Ishikawa (cell line): ENCODE data around the gene PEA15.

ENCODE experiments used
- CEBPB ChIP-seq: IDR thresholded peaks from 2 replicates; pipeline ENCODE4 v1.6.1; 2012
- CREB1 ChIP-seq: IDR thresholded peaks from 2 replicates; pipeline ENCODE4 v1.6.1; 2012; ENCODE audit warnings: low read depth
- EGR1 ChIP-seq: IDR thresholded peaks from 2 replicates; pipeline ENCODE4 v1.6.1; 2012
- EP300 ChIP-seq: IDR thresholded peaks from 2 replicates; pipeline ENCODE4 v1.6.1; 2012; ENCODE audit warnings: borderline replicate concordance
- FOXM1 ChIP-seq: IDR thresholded peaks from 2 replicates; pipeline ENCODE4 v1.6.1; 2012; ENCODE audit warnings: low read depth, borderline replicate concordance
- NFIC ChIP-seq: IDR thresholded peaks from 2 replicates; pipeline ENCODE4 v1.6.1; 2012
- RAD21 ChIP-seq: IDR thresholded peaks from 2 replicates; pipeline ENCODE4 v1.6.1; 2012; ENCODE audit warnings: low read depth
- TAF1 ChIP-seq: IDR thresholded peaks from 2 replicates; pipeline ENCODE4 v1.6.1; 2012; ENCODE audit warnings: low read depth, mild to moderate bottlenecking
- TCF12 ChIP-seq: IDR thresholded peaks from 2 replicates; pipeline ENCODE4 v1.6.1; 2012; ENCODE audit warnings: low read depth
- TEAD4 ChIP-seq: IDR thresholded peaks from 2 replicates; pipeline ENCODE4 v1.6.1; 2012
- USF1 ChIP-seq: IDR thresholded peaks from 2 replicates; pipeline ENCODE4 v1.6.1; 2012
- YY1 ChIP-seq: IDR thresholded peaks from 2 replicates; pipeline ENCODE4 v1.6.1; 2012; ENCODE audit warnings: low read depth
- ZBTB7A ChIP-seq: IDR thresholded peaks from 2 replicates; pipeline ENCODE4 v1.6.1; 2012; ENCODE audit warnings: low read depth
- TF ChIP-seq, protein P1 (sequence below): IDR thresholded peaks from 2 replicates; pipeline ENCODE4 v1.6.1; 2012
- TF ChIP-seq, protein P2 (sequence below): IDR thresholded peaks from 2 replicates; pipeline ENCODE4 v1.6.1; 2012; ENCODE audit warnings: low read depth, mild to moderate bottlenecking

The PEA15 gene

GRCh38 chr1:160194737-160195059 is 10.5 kb upstream of the PEA15 start:
- TF ChIP-seq RAD21: no peak
- TF ChIP-seq EGR1: no peak
- TF ChIP-seq FOXM1: no peak
- TF ChIP-seq ZBTB7A: no peak
- TF ChIP-seq CEBPB: no peak
- no peak for TF ChIP-seq TCF12
- TF ChIP-seq EP300: no peak
- TF ChIP-seq NFIC: no peak
- TF ChIP-seq YY1: no peak
- TF ChIP-seq, protein P1, sequence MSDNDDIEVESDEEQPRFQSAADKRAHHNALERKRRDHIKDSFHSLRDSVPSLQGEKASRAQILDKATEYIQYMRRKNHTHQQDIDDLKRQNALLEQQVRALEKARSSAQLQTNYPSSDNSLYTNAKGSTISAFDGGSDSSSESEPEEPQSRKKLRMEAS: no peak
- no peak for TF ChIP-seq TAF1
- no peak for TF ChIP-seq CREB1
- TF ChIP-seq USF1: no peak
- no peak for TF ChIP-seq TEAD4
- TF ChIP-seq, protein P2, sequence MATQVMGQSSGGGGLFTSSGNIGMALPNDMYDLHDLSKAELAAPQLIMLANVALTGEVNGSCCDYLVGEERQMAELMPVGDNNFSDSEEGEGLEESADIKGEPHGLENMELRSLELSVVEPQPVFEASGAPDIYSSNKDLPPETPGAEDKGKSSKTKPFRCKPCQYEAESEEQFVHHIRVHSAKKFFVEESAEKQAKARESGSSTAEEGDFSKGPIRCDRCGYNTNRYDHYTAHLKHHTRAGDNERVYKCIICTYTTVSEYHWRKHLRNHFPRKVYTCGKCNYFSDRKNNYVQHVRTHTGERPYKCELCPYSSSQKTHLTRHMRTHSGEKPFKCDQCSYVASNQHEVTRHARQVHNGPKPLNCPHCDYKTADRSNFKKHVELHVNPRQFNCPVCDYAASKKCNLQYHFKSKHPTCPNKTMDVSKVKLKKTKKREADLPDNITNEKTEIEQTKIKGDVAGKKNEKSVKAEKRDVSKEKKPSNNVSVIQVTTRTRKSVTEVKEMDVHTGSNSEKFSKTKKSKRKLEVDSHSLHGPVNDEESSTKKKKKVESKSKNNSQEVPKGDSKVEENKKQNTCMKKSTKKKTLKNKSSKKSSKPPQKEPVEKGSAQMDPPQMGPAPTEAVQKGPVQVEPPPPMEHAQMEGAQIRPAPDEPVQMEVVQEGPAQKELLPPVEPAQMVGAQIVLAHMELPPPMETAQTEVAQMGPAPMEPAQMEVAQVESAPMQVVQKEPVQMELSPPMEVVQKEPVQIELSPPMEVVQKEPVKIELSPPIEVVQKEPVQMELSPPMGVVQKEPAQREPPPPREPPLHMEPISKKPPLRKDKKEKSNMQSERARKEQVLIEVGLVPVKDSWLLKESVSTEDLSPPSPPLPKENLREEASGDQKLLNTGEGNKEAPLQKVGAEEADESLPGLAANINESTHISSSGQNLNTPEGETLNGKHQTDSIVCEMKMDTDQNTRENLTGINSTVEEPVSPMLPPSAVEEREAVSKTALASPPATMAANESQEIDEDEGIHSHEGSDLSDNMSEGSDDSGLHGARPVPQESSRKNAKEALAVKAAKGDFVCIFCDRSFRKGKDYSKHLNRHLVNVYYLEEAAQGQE: no peak

DNA sequence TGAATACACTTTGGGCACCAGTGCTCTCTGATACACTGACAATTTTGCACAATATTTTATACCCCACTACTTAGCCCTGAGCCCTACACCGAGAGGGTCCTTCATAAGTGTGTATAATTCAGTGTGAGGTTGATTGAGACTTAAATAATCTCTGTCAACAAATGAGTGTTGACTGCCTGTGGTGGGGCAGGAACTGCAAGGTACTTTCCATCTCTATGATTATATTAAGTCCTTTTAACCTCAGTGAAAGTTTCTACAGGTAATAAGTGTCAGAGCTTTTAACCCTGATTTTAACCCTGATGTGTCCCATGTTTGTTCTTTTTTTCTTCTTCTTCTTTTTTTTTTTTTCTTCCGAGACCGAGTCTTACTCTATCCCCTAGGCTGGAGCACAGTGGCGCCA is 9.0 kb upstream of the PEA15 start:
- no peak for TF ChIP-seq TEAD4
- no peak for TF ChIP-seq NFIC
- TF ChIP-seq EP300: no peak
- no peak for TF ChIP-seq RAD21
- TF ChIP-seq ZBTB7A: no peak
- no peak for TF ChIP-seq TAF1
- no peak for TF ChIP-seq EGR1
- TF ChIP-seq USF1: no peak
- no peak for TF ChIP-seq CEBPB
- TF ChIP-seq, protein P1: no peak
- no peak for TF ChIP-seq YY1
- no peak for TF ChIP-seq TCF12
- TF ChIP-seq CREB1: no peak
- TF ChIP-seq, protein P2: no peak
- TF ChIP-seq FOXM1: no peak

GRCh38 chr1:160197231-160197630 is 8.0 kb upstream of the PEA15 start:
- no peak for TF ChIP-seq TEAD4
- no peak for TF ChIP-seq FOXM1
- no peak for TF ChIP-seq TCF12
- no peak for TF ChIP-seq EGR1
- TF ChIP-seq, protein P1: no peak
- no peak for TF ChIP-seq TAF1
- no peak for TF ChIP-seq CREB1
- no peak for TF ChIP-seq YY1
- no peak for TF ChIP-seq USF1
- no peak for TF ChIP-seq ZBTB7A
- no peak for TF ChIP-seq CEBPB
- no peak for TF ChIP-seq NFIC

DNA sequence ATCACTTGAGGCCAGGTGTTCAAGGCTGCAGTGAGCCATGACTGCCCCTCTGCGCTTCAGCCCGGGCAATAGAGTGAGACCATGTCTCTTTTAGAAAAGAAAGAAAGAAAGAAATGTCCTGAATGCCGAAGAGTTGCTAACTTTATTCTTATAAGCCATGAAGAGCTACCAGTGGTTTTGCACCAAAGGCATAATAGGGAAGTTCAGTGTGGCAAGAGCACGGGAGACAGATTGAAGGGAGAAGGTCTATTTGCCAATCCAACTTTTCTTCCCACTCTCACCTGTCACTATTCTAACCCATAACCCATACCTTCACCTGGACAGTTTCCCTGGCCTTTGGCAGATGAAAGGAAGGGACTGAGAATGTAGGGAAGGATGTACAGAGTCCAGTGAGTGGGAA is 4.4 kb upstream of the PEA15 start:
- TF ChIP-seq CREB1 (no peak), NFIC (no peak), TCF12 (no peak), ZBTB7A (no peak), YY1 (no peak), RAD21 (no peak), CEBPB (no peak), FOXM1 (no peak), TEAD4 (no peak), EP300 (no peak)
- TF ChIP-seq, protein P2: no peak
- TF ChIP-seq, protein P1: no peak
